Ishikawa (cell line): ENCODE data around the gene SMAD5.

Experiments
- CEBPB ChIP-seq: IDR thresholded peaks from 2 replicates; pipeline ENCODE4 v1.6.1; 2012
- CREB1 ChIP-seq: IDR thresholded peaks from 2 replicates; pipeline ENCODE4 v1.6.1; 2012; ENCODE audit warnings: low read depth
- EGR1 ChIP-seq: IDR thresholded peaks from 2 replicates; pipeline ENCODE4 v1.6.1; 2012
- EP300 ChIP-seq: IDR thresholded peaks from 2 replicates; pipeline ENCODE4 v1.6.1; 2012; ENCODE audit warnings: borderline replicate concordance
- FOXM1 ChIP-seq: IDR thresholded peaks from 2 replicates; pipeline ENCODE4 v1.6.1; 2012; ENCODE audit warnings: low read depth, borderline replicate concordance
- NFIC ChIP-seq: IDR thresholded peaks from 2 replicates; pipeline ENCODE4 v1.6.1; 2012
- RAD21 ChIP-seq: IDR thresholded peaks from 2 replicates; pipeline ENCODE4 v1.6.1; 2012; ENCODE audit warnings: low read depth
- TAF1 ChIP-seq: IDR thresholded peaks from 2 replicates; pipeline ENCODE4 v1.6.1; 2012; ENCODE audit warnings: low read depth, mild to moderate bottlenecking
- TCF12 ChIP-seq: IDR thresholded peaks from 2 replicates; pipeline ENCODE4 v1.6.1; 2012; ENCODE audit warnings: low read depth
- TEAD4 ChIP-seq: IDR thresholded peaks from 2 replicates; pipeline ENCODE4 v1.6.1; 2012
- YY1 ChIP-seq: IDR thresholded peaks from 2 replicates; pipeline ENCODE4 v1.6.1; 2012; ENCODE audit warnings: low read depth
- ZBTB7A ChIP-seq: IDR thresholded peaks from 2 replicates; pipeline ENCODE4 v1.6.1; 2012; ENCODE audit warnings: low read depth
- TF ChIP-seq, protein P1 (sequence below): IDR thresholded peaks from 2 replicates; pipeline ENCODE4 v1.6.1; 2012; ENCODE audit warnings: low read depth, mild to moderate bottlenecking
- TF ChIP-seq, protein P2 (sequence below): IDR thresholded peaks from 2 replicates; pipeline ENCODE4 v1.6.1; 2012
- TF ChIP-seq, protein P3 (sequence below): IDR thresholded peaks from 2 replicates; pipeline ENCODE4 v1.6.1; 2012

The SMAD5 gene

DNA sequence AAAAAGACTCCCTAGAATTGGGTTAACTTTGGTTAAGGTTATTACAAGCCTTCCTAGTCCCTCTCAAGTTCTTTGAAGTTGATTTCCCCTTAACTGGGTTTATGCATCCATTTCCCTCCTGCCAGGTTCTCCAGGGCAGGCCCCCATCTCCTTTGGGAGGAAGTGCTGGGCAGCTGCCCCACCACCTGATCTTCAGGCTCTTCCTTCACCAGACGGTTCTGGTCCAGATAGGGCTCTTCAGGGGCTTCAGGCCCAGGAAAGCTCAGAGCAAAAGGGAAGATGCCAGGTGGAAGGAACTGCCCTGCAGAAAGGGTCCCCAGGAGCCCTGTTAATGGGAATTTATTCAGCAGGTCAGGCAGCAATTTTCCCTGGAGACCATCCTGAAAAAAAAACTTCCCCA, 58.3 kb downstream of the SMAD5 start:
- TF ChIP-seq FOXM1 (no peak), TCF12 (no peak), EP300 (no peak), TAF1 (no peak), CREB1 (no peak), CEBPB (no peak), NFIC (no peak), TEAD4 (no peak), EGR1 (no peak), YY1 (no peak), ZBTB7A (no peak), RAD21 (no peak)
- TF ChIP-seq, protein P1, sequence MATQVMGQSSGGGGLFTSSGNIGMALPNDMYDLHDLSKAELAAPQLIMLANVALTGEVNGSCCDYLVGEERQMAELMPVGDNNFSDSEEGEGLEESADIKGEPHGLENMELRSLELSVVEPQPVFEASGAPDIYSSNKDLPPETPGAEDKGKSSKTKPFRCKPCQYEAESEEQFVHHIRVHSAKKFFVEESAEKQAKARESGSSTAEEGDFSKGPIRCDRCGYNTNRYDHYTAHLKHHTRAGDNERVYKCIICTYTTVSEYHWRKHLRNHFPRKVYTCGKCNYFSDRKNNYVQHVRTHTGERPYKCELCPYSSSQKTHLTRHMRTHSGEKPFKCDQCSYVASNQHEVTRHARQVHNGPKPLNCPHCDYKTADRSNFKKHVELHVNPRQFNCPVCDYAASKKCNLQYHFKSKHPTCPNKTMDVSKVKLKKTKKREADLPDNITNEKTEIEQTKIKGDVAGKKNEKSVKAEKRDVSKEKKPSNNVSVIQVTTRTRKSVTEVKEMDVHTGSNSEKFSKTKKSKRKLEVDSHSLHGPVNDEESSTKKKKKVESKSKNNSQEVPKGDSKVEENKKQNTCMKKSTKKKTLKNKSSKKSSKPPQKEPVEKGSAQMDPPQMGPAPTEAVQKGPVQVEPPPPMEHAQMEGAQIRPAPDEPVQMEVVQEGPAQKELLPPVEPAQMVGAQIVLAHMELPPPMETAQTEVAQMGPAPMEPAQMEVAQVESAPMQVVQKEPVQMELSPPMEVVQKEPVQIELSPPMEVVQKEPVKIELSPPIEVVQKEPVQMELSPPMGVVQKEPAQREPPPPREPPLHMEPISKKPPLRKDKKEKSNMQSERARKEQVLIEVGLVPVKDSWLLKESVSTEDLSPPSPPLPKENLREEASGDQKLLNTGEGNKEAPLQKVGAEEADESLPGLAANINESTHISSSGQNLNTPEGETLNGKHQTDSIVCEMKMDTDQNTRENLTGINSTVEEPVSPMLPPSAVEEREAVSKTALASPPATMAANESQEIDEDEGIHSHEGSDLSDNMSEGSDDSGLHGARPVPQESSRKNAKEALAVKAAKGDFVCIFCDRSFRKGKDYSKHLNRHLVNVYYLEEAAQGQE = no peak
- TF ChIP-seq, protein P2, sequence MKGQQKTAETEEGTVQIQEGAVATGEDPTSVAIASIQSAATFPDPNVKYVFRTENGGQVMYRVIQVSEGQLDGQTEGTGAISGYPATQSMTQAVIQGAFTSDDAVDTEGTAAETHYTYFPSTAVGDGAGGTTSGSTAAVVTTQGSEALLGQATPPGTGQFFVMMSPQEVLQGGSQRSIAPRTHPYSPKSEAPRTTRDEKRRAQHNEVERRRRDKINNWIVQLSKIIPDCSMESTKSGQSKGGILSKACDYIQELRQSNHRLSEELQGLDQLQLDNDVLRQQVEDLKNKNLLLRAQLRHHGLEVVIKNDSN = no peak
- TF ChIP-seq, protein P3, sequence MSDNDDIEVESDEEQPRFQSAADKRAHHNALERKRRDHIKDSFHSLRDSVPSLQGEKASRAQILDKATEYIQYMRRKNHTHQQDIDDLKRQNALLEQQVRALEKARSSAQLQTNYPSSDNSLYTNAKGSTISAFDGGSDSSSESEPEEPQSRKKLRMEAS = no peak

DNA sequence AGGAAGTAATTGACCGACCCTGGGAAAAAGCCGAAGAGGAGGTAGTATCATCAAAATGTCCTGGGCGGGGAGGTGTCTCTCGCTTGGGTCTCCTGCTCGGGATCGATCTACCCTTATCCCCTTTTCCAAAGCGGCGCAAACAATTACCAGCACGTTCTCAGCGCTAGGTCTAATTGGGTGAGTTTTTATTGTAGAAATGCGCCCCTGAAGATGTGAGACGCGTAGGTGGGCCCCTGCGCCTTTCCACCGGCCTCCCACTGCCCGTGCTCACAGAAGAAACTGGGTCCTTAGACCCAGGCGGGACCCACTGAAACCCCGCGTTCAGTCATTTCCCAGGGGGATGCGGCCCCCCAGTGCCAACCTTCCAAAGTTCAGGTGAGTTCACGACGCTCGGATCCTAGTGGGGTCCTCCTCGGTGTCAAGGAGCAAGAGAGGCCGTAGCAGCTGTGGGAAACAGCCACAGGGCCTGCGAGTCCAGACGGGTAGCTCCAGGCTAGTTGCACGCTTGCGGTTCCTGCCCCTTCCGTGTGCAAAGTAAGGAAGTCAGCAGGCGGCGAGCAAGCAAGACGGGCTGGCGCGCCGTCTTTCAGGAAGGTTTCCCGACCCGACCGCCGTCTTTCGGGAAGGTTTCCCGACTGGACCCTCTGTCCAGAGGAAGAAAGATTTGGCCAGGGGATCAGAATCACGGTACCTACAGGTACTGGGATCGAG, 58.8 kb downstream of the SMAD5 start:
- TF ChIP-seq FOXM1 = no peak
- no peak for TF ChIP-seq TCF12
- TF ChIP-seq NFIC = no peak
- no peak for TF ChIP-seq CREB1
- TF ChIP-seq YY1 = no peak
- no peak for TF ChIP-seq TAF1
- TF ChIP-seq, protein P1 = no peak
- TF ChIP-seq ZBTB7A = no peak
- TF ChIP-seq EP300 = no peak
- TF ChIP-seq TEAD4 = no peak
- TF ChIP-seq RAD21 = no peak
- TF ChIP-seq EGR1 = no peak
- TF ChIP-seq, protein P3 = no peak
- TF ChIP-seq CEBPB = no peak

DNA sequence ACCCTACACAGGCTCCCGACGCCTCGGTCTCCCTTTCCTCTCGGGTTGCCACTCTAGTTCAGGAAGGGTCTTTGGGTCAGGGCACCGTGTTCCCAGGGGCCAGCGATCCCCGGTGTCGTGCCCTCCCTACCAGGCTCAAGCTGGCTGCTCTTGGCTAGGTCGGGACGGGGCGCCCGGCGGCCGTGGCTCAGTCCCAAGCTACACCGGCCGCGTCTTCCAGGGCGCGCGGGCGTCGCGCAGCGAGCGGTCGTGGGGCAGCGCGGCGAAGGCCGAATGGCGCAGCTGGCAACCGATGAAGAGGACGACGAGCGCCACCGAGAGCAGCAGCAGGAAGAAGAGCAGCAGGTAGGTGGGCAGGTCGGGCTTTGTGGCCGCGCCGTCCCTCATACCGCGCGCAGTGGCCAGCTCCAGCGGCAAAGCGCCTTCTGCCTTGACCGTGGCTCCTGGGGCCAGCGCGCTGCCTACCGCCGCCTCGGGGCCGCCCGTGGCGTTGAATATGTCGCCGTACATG, 59.4 kb downstream of the SMAD5 start:
- TF ChIP-seq, protein P3 = peak; percentile 47; the same call in 1 of the 2 replicates
- TF ChIP-seq, protein P1 = no peak

DNA sequence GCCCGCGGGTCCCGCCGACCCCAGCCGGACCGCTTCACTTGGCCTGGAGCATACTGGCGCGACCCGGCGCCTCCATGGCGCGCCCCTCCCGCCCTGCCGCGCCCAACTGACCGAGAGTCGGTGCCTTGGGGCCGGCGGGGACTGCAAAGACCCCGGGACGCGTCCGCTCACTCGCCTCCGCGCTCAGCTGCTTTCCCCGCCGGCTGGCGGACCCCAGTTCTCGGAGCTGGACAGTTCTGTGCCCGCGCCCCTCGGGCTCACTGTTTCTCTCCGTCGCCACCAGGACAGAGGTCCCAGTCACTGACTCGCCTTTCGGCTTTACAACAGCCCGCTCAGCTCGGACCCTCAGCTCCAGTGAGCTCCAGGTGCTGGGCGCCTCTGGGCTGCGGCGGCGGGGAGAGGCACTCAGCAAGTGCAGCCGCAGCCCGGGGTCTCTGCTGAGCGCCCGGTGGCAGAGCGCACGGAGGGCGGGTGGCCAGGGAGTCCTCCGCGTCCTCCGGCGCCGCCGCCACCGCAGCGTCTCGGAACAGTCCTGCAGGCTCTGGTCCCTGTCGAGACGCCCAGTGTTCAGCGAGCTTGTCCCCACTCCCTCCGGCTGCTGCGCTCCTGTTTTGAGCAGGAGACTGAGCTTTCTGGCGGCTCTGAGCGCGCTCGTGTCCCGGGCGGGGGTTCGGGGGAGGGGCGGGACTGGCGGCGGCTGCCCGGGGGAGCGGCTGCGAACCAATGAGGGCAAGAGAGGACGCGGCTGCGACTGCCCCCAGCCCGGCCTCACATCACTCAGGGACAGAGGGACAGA, 60.1 kb downstream of the SMAD5 start, which contains the start of gene SMIM32:
Gene SMIM32 (minus strand): TSS at position 637 of the 796 bp plus-strand sequence. CDS start 638 bp downstream, outside the sequence.
- TF ChIP-seq YY1 = no peak
- no peak for TF ChIP-seq TEAD4
- TF ChIP-seq FOXM1 = no peak
- TF ChIP-seq, protein P2 = no peak
- no peak for TF ChIP-seq ZBTB7A
- TF ChIP-seq EP300 = no peak
- no peak for TF ChIP-seq CEBPB
- no peak for TF ChIP-seq TAF1
- TF ChIP-seq TCF12 = no peak
- TF ChIP-seq RAD21 = no peak
- TF ChIP-seq NFIC = no peak
- TF ChIP-seq, protein P1 = no peak
- TF ChIP-seq, protein P3 = no peak
- no peak for TF ChIP-seq EGR1
- TF ChIP-seq CREB1 = no peak
